Fibroblast of pulmonary artery (primary cell): ENCODE measurements around the gene LFNG.

Experiments
- DNase-seq: peaks from one replicate; pipeline ENCODE4 v3.0.0-alpha.2; 2010; ENCODE audit warnings: low read depth
- H3K4me3 ChIP-seq: replicated peaks from 2 replicates; pipeline ENCODE4 v1.5.1; 2011; ENCODE audit warnings: low read depth, mild to moderate bottlenecking, control low read depth, low read length, moderate library complexity
- TF ChIP-seq, protein P1 (sequence below): IDR thresholded peaks from 2 replicates; pipeline ENCODE4 v1.5.1; 2011; ENCODE audit warnings: mild to moderate bottlenecking, control low read depth, low read length, inconsistent platforms; ENCODE audit errors: missing control alignments

The LFNG gene

GRCh38 chr7:2517026-2517425, 2.5 kb upstream of the LFNG start:
- TF ChIP-seq, protein P1, sequence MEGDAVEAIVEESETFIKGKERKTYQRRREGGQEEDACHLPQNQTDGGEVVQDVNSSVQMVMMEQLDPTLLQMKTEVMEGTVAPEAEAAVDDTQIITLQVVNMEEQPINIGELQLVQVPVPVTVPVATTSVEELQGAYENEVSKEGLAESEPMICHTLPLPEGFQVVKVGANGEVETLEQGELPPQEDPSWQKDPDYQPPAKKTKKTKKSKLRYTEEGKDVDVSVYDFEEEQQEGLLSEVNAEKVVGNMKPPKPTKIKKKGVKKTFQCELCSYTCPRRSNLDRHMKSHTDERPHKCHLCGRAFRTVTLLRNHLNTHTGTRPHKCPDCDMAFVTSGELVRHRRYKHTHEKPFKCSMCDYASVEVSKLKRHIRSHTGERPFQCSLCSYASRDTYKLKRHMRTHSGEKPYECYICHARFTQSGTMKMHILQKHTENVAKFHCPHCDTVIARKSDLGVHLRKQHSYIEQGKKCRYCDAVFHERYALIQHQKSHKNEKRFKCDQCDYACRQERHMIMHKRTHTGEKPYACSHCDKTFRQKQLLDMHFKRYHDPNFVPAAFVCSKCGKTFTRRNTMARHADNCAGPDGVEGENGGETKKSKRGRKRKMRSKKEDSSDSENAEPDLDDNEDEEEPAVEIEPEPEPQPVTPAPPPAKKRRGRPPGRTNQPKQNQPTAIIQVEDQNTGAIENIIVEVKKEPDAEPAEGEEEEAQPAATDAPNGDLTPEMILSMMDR = no peak
- no peak overlapping the region for H3K4me3 ChIP-seq
- peak; percentile 75 for DNase-seq

- TF ChIP-seq, protein P1 = no peak
- H3K4me3 ChIP-seq = no peak overlapping the region
- no peak for DNase-seq
Observed at GRCh38 chr7:2517678-2518507, 1.7 kb upstream of the LFNG start.

DNA sequence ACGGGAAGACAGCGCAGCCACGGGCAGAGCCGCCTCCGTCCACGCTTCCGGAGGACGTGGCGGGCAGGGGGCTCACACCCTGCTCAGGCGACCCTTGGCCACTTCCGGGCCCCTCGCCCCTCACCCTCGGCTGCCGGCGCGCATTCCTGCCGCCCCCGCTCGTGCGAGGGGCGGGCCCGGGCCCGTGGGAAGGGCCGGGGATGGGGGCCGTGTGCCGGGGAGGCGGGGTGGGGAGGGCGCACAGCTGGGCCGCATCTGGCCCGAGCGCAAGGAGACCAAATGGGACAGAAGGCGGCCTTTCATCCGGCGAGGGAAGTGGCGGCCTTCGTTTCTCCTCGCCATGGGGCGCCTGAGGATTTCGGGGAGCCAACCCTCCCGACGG, 846 bp upstream of the LFNG start:
- TF ChIP-seq, protein P1 = no peak
- peak overlapping the region; percentile 40 for H3K4me3 ChIP-seq
- DNase-seq = no peak

DNA sequence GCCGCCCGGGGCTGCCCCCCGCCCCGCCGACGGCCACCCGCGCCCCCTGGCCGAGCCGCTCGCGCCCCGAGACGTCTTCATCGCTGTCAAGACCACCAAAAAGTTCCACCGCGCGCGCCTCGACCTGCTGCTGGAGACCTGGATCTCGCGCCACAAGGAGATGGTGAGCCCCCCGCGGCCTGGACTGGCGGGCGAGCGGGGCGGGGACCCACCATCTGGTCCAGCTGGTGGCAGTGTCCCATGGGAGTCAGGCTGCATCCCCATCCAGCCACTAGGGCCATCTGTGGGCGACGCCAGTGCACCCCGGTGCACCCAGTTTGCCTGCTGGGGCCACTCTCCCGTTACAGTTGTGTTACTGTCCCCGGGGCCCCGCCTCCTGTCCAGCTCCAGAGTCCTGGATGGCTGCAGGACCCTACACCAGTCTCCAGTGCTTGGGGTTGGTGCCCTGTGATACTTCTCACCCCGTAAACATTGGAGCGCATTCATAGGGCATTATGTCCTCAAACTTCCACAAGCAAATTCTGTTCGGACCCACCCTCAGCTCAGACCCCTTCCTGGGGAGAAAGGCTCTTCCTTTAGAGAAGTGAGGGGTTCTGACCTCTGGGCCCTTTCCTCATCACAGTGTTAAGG, 672 bp downstream of the LFNG start:
- H3K4me3 ChIP-seq = peak overlapping the region; percentile 53
- TF ChIP-seq, protein P1 = no peak
- no peak for DNase-seq

DNA sequence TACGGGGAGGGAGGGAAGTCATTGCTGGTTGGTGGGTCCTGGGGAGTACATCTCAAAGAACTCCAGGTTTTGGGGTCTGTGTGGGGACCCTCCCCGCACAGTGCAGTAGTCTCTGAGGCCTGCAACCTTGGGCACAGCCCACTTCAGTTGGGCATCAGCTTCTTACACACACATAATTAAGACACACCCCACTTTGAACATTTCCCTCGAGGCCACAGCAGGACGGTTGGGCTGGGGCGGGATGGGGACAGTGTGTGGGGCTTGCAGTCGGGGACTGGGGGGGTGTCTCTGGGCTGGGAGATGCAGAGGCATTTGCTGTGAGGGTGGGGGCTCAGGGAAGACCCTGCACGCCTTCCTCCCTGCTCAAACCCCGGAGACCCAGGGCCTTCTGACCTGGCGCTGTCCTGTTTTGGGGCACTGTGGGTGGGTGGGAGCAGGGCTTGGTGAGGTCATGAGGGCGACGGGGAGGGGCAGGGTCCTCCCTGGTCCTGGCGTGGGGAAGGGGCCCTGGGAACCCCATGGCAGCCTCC, 1.3 kb downstream of the LFNG start:
- TF ChIP-seq, protein P1 = no peak
- DNase-seq = peak; percentile 29
- H3K4me3 ChIP-seq = peak overlapping the region; percentile 53

- no peak for DNase-seq
- peak overlapping the region; percentile 53 for H3K4me3 ChIP-seq
- TF ChIP-seq, protein P1 = no peak
Observed at GRCh38 chr7:2521341-2521745, 1.8 kb downstream of the LFNG start.
